Retinal pigment epithelial cell (primary cell): ENCODE results near the gene PCSK2.

Source experiments
- DNase-seq: peaks from one replicate; pipeline ENCODE4 v3.0.0-alpha.2; 2010; ENCODE audit warnings: low read depth
- H3K4me3 ChIP-seq: 2 replicates; pipeline ENCODE4 v1.5.1; 2011; ENCODE audit warnings: mild to moderate bottlenecking, low read length, control low read depth, moderate library complexity
- TF ChIP-seq, protein P1 (sequence below): conservative IDR thresholded peaks from 2 replicates; pipeline ENCODE4 v1.5.1; 2011; ENCODE audit warnings: low read depth, low read length, control low read depth, inconsistent platforms

PCSK2 gene

DNA sequence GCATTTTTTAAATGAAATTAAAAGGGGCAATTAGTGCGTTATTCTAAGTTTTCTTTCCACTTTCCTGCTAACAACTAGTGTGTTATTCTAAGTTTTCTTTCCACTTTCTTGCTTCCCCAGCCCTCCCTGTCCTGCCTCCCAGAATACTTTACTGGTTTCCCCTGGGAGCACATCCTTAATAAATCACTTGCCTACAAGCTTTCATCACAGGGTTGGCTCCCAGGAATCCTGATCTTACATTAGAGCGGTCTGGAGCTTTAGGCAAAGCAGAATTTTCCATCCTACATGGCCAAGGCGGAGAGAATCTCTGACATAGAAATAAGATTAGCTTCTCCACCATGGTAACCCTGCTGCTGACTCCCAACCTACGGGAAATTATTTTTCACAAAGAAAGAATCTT is 154.0 kb downstream of the PCSK2 start:
- TF ChIP-seq, protein P1, sequence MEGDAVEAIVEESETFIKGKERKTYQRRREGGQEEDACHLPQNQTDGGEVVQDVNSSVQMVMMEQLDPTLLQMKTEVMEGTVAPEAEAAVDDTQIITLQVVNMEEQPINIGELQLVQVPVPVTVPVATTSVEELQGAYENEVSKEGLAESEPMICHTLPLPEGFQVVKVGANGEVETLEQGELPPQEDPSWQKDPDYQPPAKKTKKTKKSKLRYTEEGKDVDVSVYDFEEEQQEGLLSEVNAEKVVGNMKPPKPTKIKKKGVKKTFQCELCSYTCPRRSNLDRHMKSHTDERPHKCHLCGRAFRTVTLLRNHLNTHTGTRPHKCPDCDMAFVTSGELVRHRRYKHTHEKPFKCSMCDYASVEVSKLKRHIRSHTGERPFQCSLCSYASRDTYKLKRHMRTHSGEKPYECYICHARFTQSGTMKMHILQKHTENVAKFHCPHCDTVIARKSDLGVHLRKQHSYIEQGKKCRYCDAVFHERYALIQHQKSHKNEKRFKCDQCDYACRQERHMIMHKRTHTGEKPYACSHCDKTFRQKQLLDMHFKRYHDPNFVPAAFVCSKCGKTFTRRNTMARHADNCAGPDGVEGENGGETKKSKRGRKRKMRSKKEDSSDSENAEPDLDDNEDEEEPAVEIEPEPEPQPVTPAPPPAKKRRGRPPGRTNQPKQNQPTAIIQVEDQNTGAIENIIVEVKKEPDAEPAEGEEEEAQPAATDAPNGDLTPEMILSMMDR: no peak
- DNase-seq: no peak
- no peak overlapping the region for H3K4me3 ChIP-seq

DNA sequence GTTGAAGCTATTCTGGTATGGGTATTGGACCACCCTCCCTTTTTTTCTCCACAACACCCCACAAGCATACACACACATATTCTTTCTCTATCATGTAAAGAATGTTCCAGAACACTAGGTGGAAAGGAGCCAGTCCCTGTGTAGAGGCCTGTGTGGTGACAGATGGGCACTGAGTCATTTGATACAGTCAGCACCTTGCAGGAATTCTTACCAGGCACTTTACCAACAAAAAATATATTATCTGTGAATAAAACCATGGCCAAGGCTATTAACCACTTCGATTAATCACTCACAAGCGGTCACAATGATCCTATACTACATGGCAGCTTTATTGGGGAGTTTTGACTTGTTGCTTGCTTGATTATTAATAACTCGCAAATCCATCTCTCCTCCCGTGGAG is 154.9 kb downstream of the PCSK2 start:
- TF ChIP-seq, protein P1: no peak
- DNase-seq: no peak
- no peak overlapping the region for H3K4me3 ChIP-seq

DNA sequence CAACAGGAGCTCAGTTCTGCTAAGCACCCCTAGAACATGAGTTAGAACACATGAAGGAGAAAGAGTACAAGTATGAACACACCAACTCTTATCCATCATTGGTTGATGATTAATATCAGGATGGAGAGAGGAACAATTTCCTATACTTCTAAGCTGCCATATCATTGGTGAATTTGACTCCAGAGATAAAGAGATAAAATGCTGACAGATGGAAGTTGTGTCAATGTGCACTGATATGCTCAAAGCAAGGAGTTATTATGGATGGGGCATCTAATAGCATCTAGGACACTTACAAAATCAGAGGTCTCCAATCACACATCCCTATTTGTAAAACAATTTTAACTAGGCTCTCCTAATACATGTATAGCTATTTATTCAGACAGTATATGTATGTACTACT is 159.0 kb downstream of the PCSK2 start:
- TF ChIP-seq, protein P1: no peak
- DNase-seq: no peak
- no peak overlapping the region for H3K4me3 ChIP-seq

DNA sequence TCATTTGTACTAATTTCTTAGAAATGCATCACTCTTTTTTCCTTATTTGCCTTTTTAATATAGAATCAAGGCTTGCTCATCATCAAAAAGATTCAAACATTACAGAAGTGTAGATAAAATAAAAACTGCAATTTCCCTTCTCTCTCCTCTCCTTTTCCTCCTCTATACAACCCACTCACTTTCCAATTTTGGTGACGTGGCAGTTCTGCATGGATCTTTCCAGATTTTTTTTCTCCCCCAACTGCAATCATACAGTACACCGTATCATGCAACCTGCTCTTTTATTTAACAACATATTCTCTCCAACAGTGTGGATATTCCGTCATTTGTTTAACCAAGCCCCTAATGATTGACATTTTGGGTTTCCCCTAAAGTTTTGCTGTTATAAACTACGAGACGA is 163.8 kb downstream of the PCSK2 start:
- TF ChIP-seq, protein P1: no peak
- no peak overlapping the region for H3K4me3 ChIP-seq
- DNase-seq: no peak

DNA sequence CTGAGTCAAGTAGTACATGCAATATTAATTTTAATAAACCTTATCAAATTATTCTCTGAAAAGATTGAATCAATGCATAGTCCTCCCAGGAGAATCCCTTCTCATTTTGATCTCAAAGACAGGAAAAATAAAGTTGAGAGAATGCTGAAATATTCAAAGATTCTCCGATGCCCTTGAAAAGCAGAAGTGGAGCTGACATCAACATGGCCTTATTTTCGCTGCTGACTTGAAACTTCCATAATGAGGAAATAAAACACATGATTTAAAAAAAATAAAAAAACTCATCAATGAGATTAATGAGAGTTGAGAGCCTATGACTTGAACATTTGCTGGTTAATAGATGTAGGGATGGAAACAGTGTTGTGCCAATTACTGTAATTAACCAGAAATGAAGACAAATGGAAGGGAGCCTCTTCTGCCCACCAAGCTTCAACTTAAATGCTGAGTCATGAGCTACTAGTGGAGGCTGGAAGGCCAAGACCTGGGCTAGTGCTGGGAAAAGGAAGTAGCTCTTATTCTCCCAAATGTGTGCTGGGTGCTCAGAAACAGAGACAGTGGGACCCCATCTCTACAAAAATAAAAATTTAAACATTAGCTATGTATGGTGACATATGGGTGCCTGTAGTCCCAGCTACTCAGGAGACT is 164.4 kb downstream of the PCSK2 start:
- H3K4me3 ChIP-seq: no peak overlapping the region
- TF ChIP-seq, protein P1: no peak
- DNase-seq: no peak

DNA sequence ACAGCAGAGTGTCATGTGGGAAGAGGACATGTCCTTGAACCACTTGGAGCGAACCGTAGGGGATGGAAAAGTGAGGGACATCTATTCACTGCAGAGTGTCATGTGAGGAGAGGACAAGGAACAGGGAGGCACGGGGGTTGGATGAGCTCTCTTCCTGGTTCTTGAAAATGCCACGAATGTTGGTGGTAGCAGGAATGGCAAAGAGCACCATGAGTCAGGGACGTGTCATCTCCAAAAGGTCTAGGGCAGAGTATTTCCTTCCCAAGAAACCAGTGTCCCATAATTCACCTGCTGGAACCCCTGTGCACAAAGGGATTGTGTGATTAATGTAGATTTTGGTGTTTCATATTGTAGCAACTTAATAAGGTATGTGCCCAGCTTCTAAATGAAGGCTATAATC is 167.6 kb downstream of the PCSK2 start:
- no peak for DNase-seq
- TF ChIP-seq, protein P1: no peak
- H3K4me3 ChIP-seq: no peak overlapping the region

DNA sequence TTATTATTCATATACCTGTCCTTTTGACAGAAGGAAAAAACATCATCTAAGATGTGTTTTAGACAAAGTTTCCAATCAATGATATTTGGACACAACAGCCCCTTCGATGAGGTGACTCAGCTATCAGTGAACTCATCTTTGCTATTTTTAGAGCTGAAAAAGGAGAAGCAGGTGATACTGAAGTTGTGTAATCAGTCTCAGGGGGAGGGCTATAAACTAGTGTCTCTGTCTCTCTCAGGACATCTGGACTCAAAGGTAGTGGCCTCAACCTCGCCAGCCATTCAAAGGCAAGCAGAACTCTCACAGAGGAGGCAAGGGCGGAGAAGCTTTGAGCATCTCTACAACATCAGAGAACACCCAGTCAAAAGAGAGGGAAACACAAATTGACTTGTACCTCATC is 168.9 kb downstream of the PCSK2 start:
- no peak overlapping the region for H3K4me3 ChIP-seq
- TF ChIP-seq, protein P1: no peak
- no peak for DNase-seq
